ENCODE results near the gene COA1.

COA1 gene

DNA sequence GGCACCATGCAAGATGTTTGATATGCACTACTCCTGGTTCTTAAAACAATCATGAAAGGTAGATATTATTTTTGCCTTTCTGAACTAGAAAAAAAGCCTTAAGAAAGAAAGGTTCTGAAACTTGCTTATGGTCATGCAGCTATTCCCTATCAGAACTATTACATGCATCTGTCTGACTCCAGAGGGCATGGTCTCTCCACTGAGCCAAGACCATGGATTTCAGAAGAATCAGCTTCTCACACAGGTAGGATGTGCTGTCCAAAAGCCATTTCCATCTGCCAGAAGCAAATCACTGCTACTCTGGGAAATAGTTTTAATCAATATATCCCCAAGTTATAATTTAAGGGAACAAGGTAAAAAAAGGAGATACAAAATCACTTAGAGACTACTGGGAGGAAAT, 77.0 kb downstream of the COA1 start:
- no peak overlapping the region for H3K4me3 ChIP-seq (replicated peaks; ENCODE audit: insufficient read depth, low read length)
- no peak for DNase-seq (ENCODE audit: low read depth in 1 of 2, low spot score in 1 of 2)
- TF ChIP-seq SPI1 (IDR thresholded peaks at IDR 0.05; ENCODE audit: borderline replicate concordance, low read depth): no peak
- TF ChIP-seq REST (IDR thresholded peaks at IDR 0.05; ENCODE audit: insufficient replicate concordance, low read depth): no peak
- TF ChIP-seq GABPA (IDR thresholded peaks at IDR 0.05; ENCODE audit: low read depth): no peak
- no peak for TF ChIP-seq POLR2AphosphoS5 (IDR thresholded peaks at IDR 0.05; ENCODE audit: low read depth)
- TF ChIP-seq, protein P1, sequence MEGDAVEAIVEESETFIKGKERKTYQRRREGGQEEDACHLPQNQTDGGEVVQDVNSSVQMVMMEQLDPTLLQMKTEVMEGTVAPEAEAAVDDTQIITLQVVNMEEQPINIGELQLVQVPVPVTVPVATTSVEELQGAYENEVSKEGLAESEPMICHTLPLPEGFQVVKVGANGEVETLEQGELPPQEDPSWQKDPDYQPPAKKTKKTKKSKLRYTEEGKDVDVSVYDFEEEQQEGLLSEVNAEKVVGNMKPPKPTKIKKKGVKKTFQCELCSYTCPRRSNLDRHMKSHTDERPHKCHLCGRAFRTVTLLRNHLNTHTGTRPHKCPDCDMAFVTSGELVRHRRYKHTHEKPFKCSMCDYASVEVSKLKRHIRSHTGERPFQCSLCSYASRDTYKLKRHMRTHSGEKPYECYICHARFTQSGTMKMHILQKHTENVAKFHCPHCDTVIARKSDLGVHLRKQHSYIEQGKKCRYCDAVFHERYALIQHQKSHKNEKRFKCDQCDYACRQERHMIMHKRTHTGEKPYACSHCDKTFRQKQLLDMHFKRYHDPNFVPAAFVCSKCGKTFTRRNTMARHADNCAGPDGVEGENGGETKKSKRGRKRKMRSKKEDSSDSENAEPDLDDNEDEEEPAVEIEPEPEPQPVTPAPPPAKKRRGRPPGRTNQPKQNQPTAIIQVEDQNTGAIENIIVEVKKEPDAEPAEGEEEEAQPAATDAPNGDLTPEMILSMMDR (IDR thresholded peaks at IDR 0.05; ENCODE audit: insufficient read depth, low read length): no peak
- H3K27me3 ChIP-seq (ENCODE audit: insufficient read depth, poor library complexity, severe bottlenecking): no peaks in the 10 kb centered on the region
- peak overlapping the region; percentile 31; the same call in 1 of the 2 replicates for H3K27ac ChIP-seq (replicated peaks)

- peak overlapping the region; percentile 77 for H3K27ac ChIP-seq (replicated peaks)
- TF ChIP-seq REST (IDR thresholded peaks at IDR 0.05; ENCODE audit: insufficient replicate concordance, low read depth): no peak
- TF ChIP-seq GABPA (IDR thresholded peaks at IDR 0.05; ENCODE audit: low read depth): no peak
- no peak for TF ChIP-seq POLR2AphosphoS5 (IDR thresholded peaks at IDR 0.05; ENCODE audit: low read depth)
- TF ChIP-seq, protein P1 (IDR thresholded peaks at IDR 0.05; ENCODE audit: insufficient read depth, low read length): no peak
- TF ChIP-seq SPI1 (IDR thresholded peaks at IDR 0.05; ENCODE audit: borderline replicate concordance, low read depth): no peak
- no peak for DNase-seq (ENCODE audit: low read depth in 1 of 2, low spot score in 1 of 2)
- no peaks in the 10 kb centered on the region for H3K27me3 ChIP-seq (ENCODE audit: insufficient read depth, poor library complexity, severe bottlenecking)
- H3K4me3 ChIP-seq (replicated peaks; ENCODE audit: insufficient read depth, low read length): no peak overlapping the region
Measured at GRCh38 chr7:43650457-43651052, 78.8 kb downstream of the COA1 start.

DNA sequence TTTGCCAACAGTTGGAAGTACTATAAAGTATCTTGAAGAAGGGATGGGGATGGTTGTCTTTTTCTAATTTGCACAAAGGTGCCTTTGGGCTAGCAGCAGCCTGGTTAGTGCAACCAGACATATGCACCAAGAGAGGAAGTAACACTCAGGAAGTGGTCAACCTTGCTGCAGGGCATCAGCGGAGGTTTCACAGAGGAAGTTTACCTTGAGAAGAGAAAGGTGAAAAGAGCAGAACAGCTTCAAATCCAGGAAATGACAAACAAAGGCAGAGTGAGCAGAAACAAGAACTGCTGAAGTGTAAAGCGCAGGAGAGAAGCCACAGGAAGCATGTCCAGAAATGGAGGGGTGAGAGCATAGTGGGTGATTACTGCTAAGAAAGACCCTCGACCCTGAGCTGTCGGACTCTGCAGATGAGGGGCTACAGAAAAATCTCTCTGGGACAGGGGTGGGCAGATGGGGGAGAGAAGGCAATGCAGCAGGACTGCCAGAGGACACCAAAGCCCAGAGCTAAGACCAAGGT, 79.5 kb downstream of the COA1 start:
- H3K27ac ChIP-seq (replicated peaks): peak overlapping the region; percentile 77
- no peak overlapping the region for H3K4me3 ChIP-seq (replicated peaks; ENCODE audit: insufficient read depth, low read length)
- TF ChIP-seq SPI1 (IDR thresholded peaks at IDR 0.05; ENCODE audit: borderline replicate concordance, low read depth): peak; percentile 92
- TF ChIP-seq REST (IDR thresholded peaks at IDR 0.05; ENCODE audit: insufficient replicate concordance, low read depth): no peak
- TF ChIP-seq POLR2AphosphoS5 (IDR thresholded peaks at IDR 0.05; ENCODE audit: low read depth): peak; percentile 70
- no peak for TF ChIP-seq GABPA (IDR thresholded peaks at IDR 0.05; ENCODE audit: low read depth)
- TF ChIP-seq, protein P1 (IDR thresholded peaks at IDR 0.05; ENCODE audit: insufficient read depth, low read length): no peak
- DNase-seq (ENCODE audit: low read depth in 1 of 2, low spot score in 1 of 2): peak; percentile 30 to 89
- H3K27me3 ChIP-seq (ENCODE audit: insufficient read depth, poor library complexity, severe bottlenecking): no peaks in the 10 kb centered on the region
